Suppressor macrophage treated with lipopolysaccharide for 4 hours (primary cell): ENCODE data around the gene TSHR.
"Not testable (repeated sequence)": the region's sequence is repeated elsewhere in the genome, so short reads cannot be mapped to it uniquely, and the experiment has no call there.

ENCODE experiments used
- DNase-seq: peaks from one replicate; pipeline ENCODE4 v3.0.0-alpha.2; 2020

TSHR gene

GRCh38 chr14:81091139-81091538 lies 135.7 kb downstream of the TSHR start:
- DNase-seq: no peak

GRCh38 chr14:81091660-81092059 lies 136.2 kb downstream of the TSHR start:
- DNase-seq: no peak

GRCh38 chr14:81093651-81094050 lies 138.2 kb downstream of the TSHR start:
- peak; percentile 27 for DNase-seq

- DNase-seq: no peak
Observed at GRCh38 chr14:81095539-81095938, 140.1 kb downstream of the TSHR start.

- no peak for DNase-seq
Observed at GRCh38 chr14:81096656-81097055, 141.2 kb downstream of the TSHR start.

GRCh38 chr14:81102217-81102616 lies 146.8 kb downstream of the TSHR start:
- no peak for DNase-seq

- no peak for DNase-seq
Observed at GRCh38 chr14:81103443-81103842, 148.0 kb downstream of the TSHR start.

- DNase-seq: no peak
Observed at GRCh38 chr14:81105378-81105777, 150.0 kb downstream of the TSHR start.

GRCh38 chr14:81105961-81106360 lies 150.5 kb downstream of the TSHR start:
- DNase-seq: no peak

GRCh38 chr14:81110186-81110585 lies 154.8 kb downstream of the TSHR start:
- no peak for DNase-seq

- DNase-seq: peak; percentile 27
Observed at GRCh38 chr14:81113176-81113575, 157.8 kb downstream of the TSHR start.

- not testable (repeated sequence) for DNase-seq
Observed at GRCh38 chr14:81113945-81114820, 158.8 kb downstream of the TSHR start.

- DNase-seq: peak; percentile 36
Observed at GRCh38 chr14:81120501-81120900, 165.1 kb downstream of the TSHR start.

- DNase-seq: peak; percentile 46
Observed at GRCh38 chr14:81122326-81122725, 166.9 kb downstream of the TSHR start.

- DNase-seq: no peak
Observed at GRCh38 chr14:81123811-81124210, 168.4 kb downstream of the TSHR start.

- DNase-seq: no peak
Observed at GRCh38 chr14:81125536-81125935, 170.1 kb downstream of the TSHR start.

- DNase-seq: peak; percentile 79
Observed at GRCh38 chr14:81127785-81128184, 172.4 kb downstream of the TSHR start.

GRCh38 chr14:81129242-81129641 lies 173.8 kb downstream of the TSHR start:
- no peak for DNase-seq

GRCh38 chr14:81132468-81132867 lies 177.0 kb downstream of the TSHR start:
- no peak for DNase-seq

- DNase-seq: no peak
Observed at GRCh38 chr14:81133400-81133799, 178.0 kb downstream of the TSHR start.

- DNase-seq: peak; percentile 48
Observed at GRCh38 chr14:81137316-81137715, 181.9 kb downstream of the TSHR start.

GRCh38 chr14:81138429-81138828 lies 183.0 kb downstream of the TSHR start:
- DNase-seq: no peak

GRCh38 chr14:81141426-81141825 lies 186.0 kb downstream of the TSHR start:
- no peak for DNase-seq

- DNase-seq: no peak
Observed at GRCh38 chr14:81143793-81144192, 188.4 kb downstream of the TSHR start.
